Common myeloid progenitor, CD34-positive (primary cell): ENCODE measurements around the gene DIS3L2.
"Not testable (repeated sequence)": the region's sequence is repeated elsewhere in the genome, so short reads cannot be mapped to it uniquely, and the experiment has no call there.

Source experiments
- CTCF ChIA-PET: fragments of 350-600 bp; sonication (Branson Sonifier 250); formaldehyde crosslinking; loops from one replicate; lab custom pipeline; 2021; ENCODE audit warnings: antibody characterized with exemption; lab: Charles Lee
- POLR2A ChIA-PET: fragments of 350-600 bp; sonication (Branson Sonifier 250); formaldehyde crosslinking; loops from one replicate; lab custom pipeline; 2021; ENCODE audit warnings: antibody characterized with exemption; lab: Charles Lee
- DNase-seq, 3 donors: peaks; one replicate each; pipeline versions ENCODE4 v3.0.0 to v3.0.0-alpha.2; 2013
- H3K27ac ChIP-seq, 2 experiments: 1 replicate in 1 of 2; 2 replicates in 1 of 2; pipeline ENCODE4 v1.7.0; 2013; ENCODE audit warnings: inconsistent platforms in 2 of 2, low read length in 2 of 2, mild to moderate bottlenecking in 2 of 2, low read depth in 1 of 2, moderate library complexity in 1 of 2; ENCODE audit not compliant: severe bottlenecking in 2 of 2, insufficient read depth in 1 of 2, poor library complexity in 1 of 2
- H3K27me3 ChIP-seq, 5 experiments: replicated peaks in 2 of 5; 1 replicate in 3 of 5; 2 replicates in 2 of 5; pipeline versions ENCODE4 v1.6.1 to v1.7.0; 2013; ENCODE audit warnings: low read length in 4 of 5, mild to moderate bottlenecking in 2 of 5, moderate library complexity in 2 of 5, inconsistent platforms in 1 of 5; ENCODE audit not compliant: insufficient read depth in 5 of 5, control insufficient read depth in 4 of 5
- H3K36me3 ChIP-seq, 4 experiments: 1 replicate in 2 of 4; 2 replicates in 2 of 4; pipeline versions ENCODE4 v1.6.1 to v1.7.0; 2013; ENCODE audit warnings: low read length in 3 of 4, control low read depth in 1 of 4, mild to moderate bottlenecking in 1 of 4; ENCODE audit not compliant: control insufficient read depth in 4 of 4, insufficient read depth in 4 of 4
- H3K4me1 ChIP-seq, 4 experiments: 1 replicate in 3 of 4; 2 replicates in 1 of 4; pipeline versions ENCODE4 v1.6.1 to v1.7.1; 2013; ENCODE audit warnings: low read length in 3 of 4, mild to moderate bottlenecking in 3 of 4, control low read depth in 1 of 4, inconsistent platforms in 1 of 4, moderate library complexity in 1 of 4; ENCODE audit not compliant: control insufficient read depth in 4 of 4, insufficient read depth in 4 of 4; ENCODE audit errors: control extremely low read depth in 1 of 4
- H3K4me3 ChIP-seq, 7 experiments: 1 replicate in 4 of 7; 2 replicates in 3 of 7; pipeline versions ENCODE4 v1.5.1 to v1.7.0; 2013; ENCODE audit warnings: mild to moderate bottlenecking in 7 of 7, low read length in 6 of 7, moderate library complexity in 6 of 7, inconsistent platforms in 2 of 7, low read depth in 2 of 7, control low read depth in 1 of 7; ENCODE audit not compliant: insufficient read depth in 4 of 7, control insufficient read depth in 1 of 7; ENCODE audit errors: extremely low read depth in 1 of 7
- H3K9me3 ChIP-seq, 5 experiments: 1 replicate in 4 of 5; 2 replicates in 1 of 5; pipeline versions ENCODE4 v1.6.1 to v1.7.1; 2013; ENCODE audit warnings: low read length in 4 of 5, mild to moderate bottlenecking in 2 of 5, inconsistent platforms in 1 of 5, low read depth in 1 of 5, moderate library complexity in 1 of 5; ENCODE audit not compliant: control insufficient read depth in 4 of 5, insufficient read depth in 2 of 5; ENCODE audit errors: control extremely low read depth in 1 of 5
- WGBS: methylation state at CpG from one replicate; pipeline ENCODE4 v1.1.5; 2013; ENCODE audit not compliant: insufficient coverage; 5-methylcytosine and 5-hydroxymethylcytosine counted together

DIS3L2 gene

DNA sequence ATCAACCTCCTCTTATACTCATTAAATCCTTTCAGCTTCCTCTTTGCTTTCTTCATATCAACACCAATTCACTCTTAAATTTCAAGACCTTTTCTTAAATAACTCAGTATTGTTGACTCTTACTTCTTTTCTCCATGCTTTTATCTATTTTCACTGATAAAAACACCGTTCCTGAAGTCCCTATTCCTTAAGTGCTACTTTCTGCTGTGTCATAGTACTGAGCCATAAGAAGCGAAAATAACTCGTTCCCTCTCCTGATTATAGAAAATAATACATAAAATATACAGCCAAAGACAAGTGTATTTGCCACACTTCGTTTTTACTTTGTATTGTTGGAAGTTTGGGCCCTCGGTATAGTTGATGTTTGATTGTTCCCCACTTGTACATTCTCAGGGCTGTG lies 181.0 kb downstream of the DIS3L2 start:
- H3K9me3 ChIP-seq = no peaks in the 10 kb centered on the region
- DNase-seq = no peak
- no CpG with 5 or more reads among the region's 5 CpGs for WGBS
- peaks cover 0 to 2% (median 0%) of the 10 kb centered on the region in 5 experiments for H3K27me3 ChIP-seq
- no peak overlapping the region for H3K27ac ChIP-seq
- no peak overlapping the region for H3K4me3 ChIP-seq
- CTCF ChIA-PET = interaction anchor here (0.6 to 6.5 kb wide), 16 partner anchors 13 to 242 kb away, joined by 3 to 75 read pairs (median 4); partner anchors contain the start of gene NPPC
- H3K4me1 ChIP-seq = peaks cover 6 to 23% (median 16%) of the 10 kb centered on the region in 4 experiments
- H3K36me3 ChIP-seq = peaks cover 0 to 3% (median 0%) of the 10 kb centered on the region in 4 experiments
- POLR2A ChIA-PET = no interaction called here

DNA sequence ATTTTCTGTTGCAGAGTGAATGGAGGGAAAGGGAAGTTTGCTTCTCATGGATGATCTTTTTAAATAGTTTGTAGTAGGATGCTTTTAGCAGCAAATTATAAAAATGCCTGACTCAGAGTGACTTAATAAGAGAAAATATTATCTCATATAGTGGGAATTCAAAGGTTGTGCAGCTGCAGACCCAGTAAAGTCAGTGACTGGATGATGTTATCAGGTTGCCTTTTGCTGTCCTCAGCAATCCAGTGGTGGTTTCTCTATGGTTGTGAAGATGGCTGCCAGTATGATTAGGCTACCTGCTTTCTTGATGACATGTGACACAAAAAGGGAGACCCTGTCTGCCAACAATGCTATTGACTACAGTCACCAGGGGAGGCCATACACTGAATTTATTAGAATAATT lies 184.8 kb downstream of the DIS3L2 start:
- no peaks in the 10 kb centered on the region for H3K9me3 ChIP-seq
- peaks cover 0 to 3% (median 0%) of the 10 kb centered on the region in 4 experiments for H3K36me3 ChIP-seq
- peaks cover 0 to under 1% (median 0%) of the 10 kb centered on the region in 5 experiments for H3K27me3 ChIP-seq
- no peak overlapping the region for H3K4me3 ChIP-seq
- DNase-seq = no peak
- ChIA-PET POLR2A (no interaction called here), CTCF (interaction anchor here (0.7 to 1.0 kb wide), 3 partner anchors 11 to 240 kb away, joined by 3 read pairs; no protein-coding TSS in a partner anchor)
- H3K4me1 ChIP-seq = no peaks in the 10 kb centered on the region
- no peak overlapping the region for H3K27ac ChIP-seq

- DNase-seq = no peak
- no CpG with 5 or more reads among the region's 2 CpGs for WGBS
- peaks cover 0 to 3% (median 0%) of the 10 kb centered on the region in 4 experiments for H3K36me3 ChIP-seq
- H3K4me1 ChIP-seq = no peaks in the 10 kb centered on the region
- POLR2A ChIA-PET = no interaction called here
- H3K27me3 ChIP-seq = no peaks in the 10 kb centered on the region
- H3K4me3 ChIP-seq = no peak overlapping the region
- CTCF ChIA-PET = no interaction called here
- no peak overlapping the region for H3K27ac ChIP-seq
- no peaks in the 10 kb centered on the region for H3K9me3 ChIP-seq
These were observed 186.0 kb downstream of the DIS3L2 start for GRCh38 chr2:232147440-232148077.

DNA sequence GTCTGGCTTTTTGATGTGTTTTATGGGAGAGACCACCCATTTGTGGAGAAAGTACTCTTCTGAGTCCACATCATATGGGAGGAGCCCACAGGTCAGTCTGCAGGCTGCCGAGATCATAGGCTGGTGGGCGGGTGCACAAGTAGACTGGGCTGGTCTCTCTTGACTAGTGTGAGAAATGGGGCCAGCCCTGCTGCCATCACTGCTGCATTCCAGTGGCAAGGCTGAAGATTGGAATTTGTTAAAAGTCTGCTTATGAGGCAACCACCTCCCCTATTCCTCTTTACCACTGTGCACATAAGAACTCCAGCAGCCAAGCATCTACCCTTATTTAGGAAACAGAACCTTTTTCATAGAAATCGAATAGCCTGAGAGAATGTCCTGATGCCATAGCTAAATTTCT lies 200.7 kb downstream of the DIS3L2 start:
- DNase-seq = no peak
- CTCF ChIA-PET = no interaction called here
- 100% methylated on average over 3 of the region's 3 CpGs for WGBS

GRCh38 chr2:232170396-232170795 lies 208.9 kb downstream of the DIS3L2 start:
- Histone ChIP-seq H3K4me1 (peaks cover 0 to 6% (median 2%) of the 10 kb centered on the region in 4 experiments), H3K27ac (no peak overlapping the region), H3K36me3 (peaks cover 0 to 7% (median 5%) of the 10 kb centered on the region in 4 experiments), H3K27me3 (no peaks in the 10 kb centered on the region), H3K4me3 (no peak overlapping the region), H3K9me3 (peaks cover 0 to 6% (median 0%) of the 10 kb centered on the region in 5 experiments)
- no peak for DNase-seq
- ChIA-PET POLR2A (no interaction called here), CTCF (interaction anchor here (0.9 to 1.6 kb wide), 3 partner anchors 28 to 151 kb away, joined by 3 to 4 read pairs (median 3); no protein-coding TSS in a partner anchor)
- no CpG with 5 or more reads among the region's 2 CpGs for WGBS

More for the DNA sequence above, 200.7 kb downstream of the DIS3L2 start:
- no peak overlapping the region for H3K4me3 ChIP-seq
- H3K36me3 ChIP-seq = peaks cover 10 to 29% (median 16%) of the 10 kb centered on the region in 4 experiments
- H3K27me3 ChIP-seq = no peaks in the 10 kb centered on the region
- H3K9me3 ChIP-seq = no peaks in the 10 kb centered on the region
- no peak overlapping the region for H3K27ac ChIP-seq
- POLR2A ChIA-PET = no interaction called here
- H3K4me1 ChIP-seq = no peaks in the 10 kb centered on the region

DNA sequence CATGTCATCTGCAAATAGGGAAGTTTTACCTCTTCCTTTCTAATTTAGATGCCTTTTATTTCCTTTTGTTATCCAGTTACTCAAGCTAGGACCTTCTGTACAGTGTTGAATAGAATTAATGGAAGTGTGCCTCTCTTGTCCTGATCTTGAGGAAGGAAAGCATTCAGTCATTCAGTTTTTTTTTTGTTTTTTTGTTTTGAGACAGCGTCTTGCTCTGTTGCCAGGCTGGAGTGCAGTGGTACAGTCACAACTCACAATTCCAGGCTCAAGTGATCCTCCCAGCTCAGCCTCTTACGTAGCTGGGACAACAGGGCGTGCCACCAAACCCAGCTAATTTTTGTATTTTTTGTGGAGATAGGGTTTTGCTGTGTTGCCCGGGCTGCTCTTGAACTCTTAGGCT lies 213.1 kb downstream of the DIS3L2 start:
- 100% methylated on average over 1 of the region's 4 CpGs for WGBS
- ChIA-PET POLR2A (no interaction called here), CTCF (no interaction called here)

DNA sequence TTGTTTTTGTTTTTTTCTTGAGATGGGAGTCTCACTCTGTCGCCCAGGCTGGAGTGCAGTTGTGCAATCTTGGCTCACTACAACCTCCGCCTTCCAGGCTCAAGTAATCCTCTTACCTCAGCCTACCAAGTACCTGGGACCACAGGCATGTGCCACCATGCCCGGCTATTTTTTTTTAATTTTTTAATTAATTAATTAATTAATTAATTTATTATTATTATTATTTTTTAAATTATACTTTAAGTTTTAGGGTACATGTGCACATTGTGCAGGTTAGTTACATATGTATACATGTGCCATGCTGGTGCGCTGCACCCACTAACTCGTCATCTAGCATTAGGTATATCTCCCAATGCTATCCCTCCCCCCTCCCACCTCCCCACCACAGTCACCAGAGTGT lies 215.1 kb downstream of the DIS3L2 start:
- H3K4me3 ChIP-seq, H3K27me3 ChIP-seq, POLR2A ChIA-PET, H3K27ac ChIP-seq, H3K9me3 ChIP-seq, DNase-seq, H3K4me1 ChIP-seq, H3K36me3 ChIP-seq, CTCF ChIA-PET: not testable (repeated sequence)
- no CpG with 5 or more reads among the region's 5 CpGs for WGBS

More for the DNA sequence above, 213.1 kb downstream of the DIS3L2 start:
- H3K27ac ChIP-seq = no peak overlapping the region
- H3K36me3 ChIP-seq = peaks cover 0 to 3% (median under 1%) of the 10 kb centered on the region in 4 experiments
- H3K9me3 ChIP-seq = peaks cover 0 to 6% (median 0%) of the 10 kb centered on the region in 5 experiments
- DNase-seq = no peak
- H3K4me1 ChIP-seq = peaks cover 0 to 5% (median 2%) of the 10 kb centered on the region in 4 experiments
- H3K4me3 ChIP-seq = no peak overlapping the region
- no peaks in the 10 kb centered on the region for H3K27me3 ChIP-seq
